ENCODE results near the gene POLR3E.

Gene POLR3E

DNA sequence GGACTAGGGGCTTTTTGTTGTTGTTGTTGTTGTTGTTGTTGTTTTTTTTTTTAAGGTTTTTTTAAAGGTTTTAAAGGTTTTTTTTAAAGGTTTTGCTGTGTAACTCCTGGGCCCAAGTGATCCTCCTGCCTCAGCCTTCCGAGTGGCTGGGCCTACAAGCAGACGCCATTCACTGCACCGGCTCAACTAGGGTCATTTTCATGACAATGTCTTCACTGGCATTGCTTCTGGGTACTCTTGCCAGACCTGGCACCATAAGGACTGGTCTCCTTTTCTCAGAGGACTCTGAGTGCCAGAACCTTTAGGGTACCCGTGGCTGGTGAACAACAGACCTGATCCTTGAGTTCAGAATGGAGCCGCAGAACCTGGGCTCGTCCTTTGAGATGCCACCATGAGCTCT lies 20.4 kb downstream of the POLR3E start:
- DNase-seq = no peak

- no peak for DNase-seq
Measured at GRCh38 chr16:22318690-22319358, 21.6 kb downstream of the POLR3E start.

DNA sequence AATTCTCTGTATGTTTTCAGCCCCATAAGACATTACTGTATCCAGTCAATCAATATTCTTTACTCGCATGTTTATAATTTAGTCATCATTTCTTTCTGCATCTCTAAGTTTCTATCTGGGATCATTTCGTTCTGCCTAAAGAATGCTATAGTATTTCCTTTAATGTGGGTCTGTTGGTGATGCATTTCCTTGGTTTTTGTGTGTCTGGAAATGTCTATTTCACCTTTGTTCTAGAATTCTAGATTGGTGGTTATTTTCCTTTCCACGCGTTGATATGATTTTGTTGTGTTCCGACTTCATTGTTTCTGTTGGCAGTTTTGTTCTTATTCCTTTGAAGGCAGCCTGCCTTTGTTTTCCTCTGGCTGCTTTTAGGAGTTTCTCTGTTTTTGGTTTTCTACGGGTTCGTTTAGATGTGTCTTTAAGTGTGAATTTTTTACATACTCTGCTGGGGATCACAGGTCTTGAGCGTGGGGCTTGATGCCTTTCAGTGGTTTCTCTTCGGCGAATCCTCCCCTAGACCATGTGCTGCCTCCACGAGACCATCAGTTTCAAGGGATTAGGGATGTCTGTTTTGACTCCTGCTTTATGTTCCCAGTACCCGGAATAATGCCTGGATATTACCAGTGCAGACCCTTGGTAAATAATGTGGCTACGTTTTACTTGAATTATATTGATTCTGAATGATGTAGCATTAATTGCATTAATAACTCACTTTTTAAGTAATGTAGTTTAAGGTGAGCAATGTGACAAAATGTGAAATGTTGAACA lies 23.5 kb downstream of the POLR3E start:
- DNase-seq = no peak

- DNase-seq = peak; percentile 84
Measured at GRCh38 chr16:22321340-22322001, 24.3 kb downstream of the POLR3E start.

DNA sequence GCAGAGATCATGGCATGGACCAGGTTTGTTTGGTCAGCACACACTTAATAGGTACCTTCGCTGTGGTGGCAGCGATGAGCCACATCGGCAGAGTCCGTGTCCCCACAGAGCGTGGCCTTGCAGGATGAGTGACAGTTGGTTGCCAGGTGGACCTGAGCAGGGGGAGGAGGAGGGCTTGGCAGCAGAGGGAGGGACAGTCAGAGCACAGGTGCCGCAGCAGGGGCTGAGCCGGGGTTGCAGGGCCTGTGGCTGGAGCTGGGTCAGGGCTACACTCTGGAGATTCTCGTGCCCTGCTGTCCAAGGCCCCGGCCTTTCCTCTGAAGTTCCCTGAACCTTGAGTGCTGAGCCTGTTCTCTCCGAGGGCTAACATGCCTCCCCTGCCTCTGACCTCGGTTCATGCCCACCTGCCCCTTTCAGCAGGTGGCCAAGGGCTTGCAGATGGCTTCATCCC lies 24.8 kb downstream of the POLR3E start:
- no peak for DNase-seq

DNA sequence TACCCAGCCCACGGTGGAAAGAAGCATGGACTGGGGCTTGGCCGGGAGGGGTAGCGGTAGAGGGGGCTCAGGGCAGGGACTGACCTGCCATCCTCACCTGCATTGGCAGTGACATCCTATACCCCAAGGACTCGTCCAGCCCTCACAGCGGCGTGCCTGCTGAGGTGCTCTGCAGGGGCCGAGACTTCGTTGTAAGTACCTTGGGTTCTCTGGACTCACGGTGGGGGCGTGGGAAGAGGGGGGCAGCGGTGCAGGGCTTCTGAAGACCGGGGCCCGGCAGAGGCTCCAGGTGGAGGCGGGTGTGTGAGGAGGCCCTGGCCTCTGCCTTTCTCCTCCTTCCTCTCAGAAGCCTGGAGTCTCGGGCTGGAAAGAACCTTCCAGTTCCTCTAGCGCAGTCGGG lies 25.5 kb downstream of the POLR3E start:
- DNase-seq = no peak

GRCh38 chr16:22323173-22323958 lies 26.2 kb downstream of the POLR3E start:
- DNase-seq = no peak

GRCh38 chr16:22323959-22324786 lies 27.0 kb downstream of the POLR3E start:
- no peak for DNase-seq

DNA sequence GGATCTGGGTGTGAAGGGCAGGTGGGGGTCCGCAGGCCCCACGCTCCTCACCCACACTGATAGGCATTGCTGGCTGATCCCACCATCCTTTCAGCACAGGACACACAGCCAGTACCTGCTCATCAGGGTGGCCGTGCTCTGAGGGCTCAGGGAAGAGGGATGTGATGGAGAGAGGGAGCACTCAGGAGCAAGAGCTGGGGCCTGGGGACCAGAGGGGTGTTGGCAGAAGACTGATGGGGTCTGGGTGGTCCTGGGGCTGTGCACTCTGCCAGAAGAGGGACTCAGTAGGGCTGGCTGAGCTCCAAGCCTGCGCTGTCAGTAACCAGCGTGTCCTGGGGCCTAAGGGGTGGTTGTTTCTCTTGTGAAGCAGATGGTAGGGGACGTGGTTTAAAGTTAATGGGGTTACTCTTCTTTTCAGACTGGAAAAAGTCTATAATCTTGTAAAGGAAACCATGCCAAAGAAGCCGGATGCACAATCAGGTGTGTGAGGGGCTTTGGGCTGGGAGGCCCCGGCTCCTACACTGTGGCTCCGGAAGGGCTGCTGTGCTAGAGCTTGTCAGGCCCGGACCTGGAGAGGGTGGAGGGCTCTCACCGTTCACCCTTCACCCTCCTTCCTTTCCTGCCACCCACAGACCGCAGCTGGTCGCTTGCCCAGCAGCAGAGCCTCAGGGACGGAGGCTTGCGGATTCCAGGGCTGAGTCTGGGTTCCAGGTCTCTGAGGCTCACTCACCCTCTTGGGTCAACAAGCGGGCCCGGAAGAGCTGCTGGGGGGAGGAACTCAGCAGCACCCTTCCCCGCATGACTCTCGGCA lies 27.8 kb downstream of the POLR3E start:
- DNase-seq = no peak

GRCh38 chr16:22325598-22326368 lies 28.6 kb downstream of the POLR3E start:
- no peak for DNase-seq

GRCh38 chr16:22326369-22326652 lies 29.1 kb downstream of the POLR3E start:
- DNase-seq = no peak

- no peak for DNase-seq
Measured at GRCh38 chr16:22326771-22327445, 29.7 kb downstream of the POLR3E start.

- no peak for DNase-seq
Measured at GRCh38 chr16:22327446-22327775, 30.2 kb downstream of the POLR3E start.

- no peak for DNase-seq
Measured at GRCh38 chr16:22328081-22328725, 31.0 kb downstream of the POLR3E start.

- no peak for DNase-seq
Measured at GRCh38 chr16:22329199-22329695, 32.0 kb downstream of the POLR3E start.

GRCh38 chr16:22330326-22330725 lies 33.1 kb downstream of the POLR3E start:
- DNase-seq = no peak

DNA sequence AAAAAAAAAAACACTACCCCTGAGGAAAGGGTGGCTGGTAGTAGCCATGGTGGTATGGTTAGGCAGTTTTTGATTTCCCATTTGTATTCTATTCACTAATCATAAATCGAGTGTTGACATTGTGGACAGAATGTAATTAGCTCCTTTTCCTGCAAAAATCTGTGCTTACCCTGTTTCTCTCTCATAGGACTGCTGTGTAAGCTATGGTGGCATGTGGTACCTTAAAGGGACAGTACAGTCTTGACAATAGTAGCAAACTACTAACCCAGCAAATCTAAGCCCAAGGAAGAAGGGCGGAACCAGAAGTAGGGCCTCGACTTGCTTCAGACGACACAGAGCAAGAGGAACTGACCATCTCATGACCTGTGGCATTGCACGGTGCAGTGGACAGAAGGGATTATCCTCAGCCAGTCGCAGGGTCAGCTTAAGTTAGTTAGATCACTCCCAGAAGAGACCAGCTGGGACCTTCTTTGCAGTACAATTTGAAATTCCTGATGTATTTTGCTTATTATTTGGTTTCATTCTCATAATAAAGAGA lies 36.3 kb downstream of the POLR3E start:
- no peak for DNase-seq

GRCh38 chr16:22335668-22336246 lies 38.5 kb downstream of the POLR3E start:
- DNase-seq = no peak

- no peak for DNase-seq
Measured at GRCh38 chr16:22336581-22336980, 39.4 kb downstream of the POLR3E start.

Data from eye (tissue), 1 donor.